ENCODE measurements around the gene OR1J1.
A peak's percentile ranks its signal among the peaks of the same experiment; 100 is the strongest.

OR1J1 gene

DNA sequence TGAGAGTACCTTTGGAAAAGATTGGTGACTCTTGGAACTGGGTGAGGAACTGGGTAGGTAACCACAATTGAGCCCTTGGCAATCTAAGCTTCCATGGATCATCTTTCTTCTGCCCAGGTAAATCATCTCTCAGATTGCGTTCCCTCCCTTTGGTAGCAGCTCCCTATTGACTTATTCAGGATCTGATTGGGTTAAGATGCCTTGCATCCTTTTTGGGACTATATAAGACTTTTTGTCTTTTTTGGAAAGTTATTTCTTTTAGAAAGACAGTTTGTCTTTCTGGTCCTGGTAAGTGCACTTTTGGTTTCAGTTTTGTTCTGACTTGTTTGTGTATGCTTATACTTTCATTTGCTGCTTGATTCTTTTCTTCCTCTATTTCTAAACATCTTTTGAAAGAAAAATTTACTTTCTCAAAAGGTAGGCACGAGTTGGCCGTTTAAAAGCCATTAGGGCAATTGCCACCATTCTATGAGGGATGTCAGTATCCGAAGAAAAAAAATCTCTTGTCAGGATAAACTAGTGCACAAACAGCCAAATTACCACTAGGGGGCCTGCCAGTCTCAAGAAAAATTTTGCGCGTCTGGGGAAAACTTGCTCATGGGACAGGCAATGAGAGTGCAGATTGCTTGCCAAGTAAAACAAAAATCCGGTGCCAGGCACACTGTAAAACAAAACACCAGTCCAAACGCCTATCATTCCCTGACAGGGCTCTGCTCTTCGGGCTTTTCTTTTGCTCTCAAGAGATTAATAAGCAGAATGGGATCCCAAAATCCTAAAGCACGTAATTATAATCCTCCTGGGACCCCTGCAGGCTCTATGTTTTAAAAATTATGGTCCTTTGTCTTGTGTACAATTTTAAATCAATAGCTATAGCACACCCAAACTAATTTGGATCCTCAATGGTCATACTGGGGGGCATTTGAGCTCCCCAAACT is 12.8 kb downstream of the OR1J1 start:
- H3K9me3 Mint-ChIP-seq (ENCODE audit: low read depth) = no peaks in the 10 kb centered on the region
- H3K36me3 Mint-ChIP-seq = no peaks in the 10 kb centered on the region
- H3K4me3 Mint-ChIP-seq = peak overlapping the region; percentile 87
- H3K4me1 Mint-ChIP-seq (ENCODE audit: low read depth) = peaks cover 14% of the 10 kb centered on the region
- peak overlapping the region; percentile 81 for H3K27ac Mint-ChIP-seq
- peaks cover 20% of the 10 kb centered on the region for H3K27me3 Mint-ChIP-seq

DNA sequence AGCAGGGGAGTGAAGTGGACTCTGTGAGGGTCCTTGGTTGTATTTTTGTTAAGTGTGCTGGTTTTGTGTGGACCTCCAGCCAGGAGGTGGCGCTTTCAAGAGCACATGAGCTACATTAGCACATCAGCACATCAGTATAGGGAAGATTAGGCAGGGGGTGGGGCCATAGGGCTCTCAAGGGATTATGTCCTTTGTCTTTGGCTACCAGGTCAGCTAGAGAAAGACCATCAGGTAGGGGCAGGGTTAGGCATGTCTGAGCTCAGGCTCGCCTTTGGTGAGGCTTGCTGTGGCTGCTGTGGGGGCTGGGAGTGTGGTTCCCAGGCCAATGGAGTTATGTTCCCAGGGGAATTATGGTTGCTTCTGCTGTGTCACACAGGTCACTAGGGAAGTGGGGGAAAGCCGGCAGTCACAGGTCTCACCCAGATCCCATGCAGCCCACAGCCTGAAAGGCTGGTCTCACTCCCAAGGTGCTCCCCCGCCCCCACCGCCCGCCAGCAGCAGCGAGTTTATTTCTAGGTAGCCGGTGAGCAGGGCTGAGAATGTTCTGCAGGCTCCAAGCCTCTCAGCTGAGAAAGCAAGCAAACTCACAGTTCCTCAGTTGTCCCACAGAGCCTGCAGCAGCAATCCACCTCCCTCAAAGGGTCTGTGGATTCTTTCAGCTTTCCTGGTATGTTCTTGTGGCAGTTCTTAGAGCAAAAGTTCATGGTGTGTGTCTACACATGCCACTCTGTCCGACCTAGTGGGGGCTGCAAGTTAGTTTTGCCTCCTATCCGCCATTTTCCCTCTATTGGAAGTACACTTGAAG is 13.7 kb downstream of the OR1J1 start:
- no peaks in the 10 kb centered on the region for H3K36me3 Mint-ChIP-seq
- peak overlapping the region; percentile 81 for H3K27ac Mint-ChIP-seq
- H3K4me3 Mint-ChIP-seq = peak overlapping the region; percentile 87
- no peaks in the 10 kb centered on the region for H3K9me3 Mint-ChIP-seq (ENCODE audit: low read depth)
- peaks cover 14% of the 10 kb centered on the region for H3K4me1 Mint-ChIP-seq (ENCODE audit: low read depth)
- H3K27me3 Mint-ChIP-seq = peaks cover 20% of the 10 kb centered on the region

DNA sequence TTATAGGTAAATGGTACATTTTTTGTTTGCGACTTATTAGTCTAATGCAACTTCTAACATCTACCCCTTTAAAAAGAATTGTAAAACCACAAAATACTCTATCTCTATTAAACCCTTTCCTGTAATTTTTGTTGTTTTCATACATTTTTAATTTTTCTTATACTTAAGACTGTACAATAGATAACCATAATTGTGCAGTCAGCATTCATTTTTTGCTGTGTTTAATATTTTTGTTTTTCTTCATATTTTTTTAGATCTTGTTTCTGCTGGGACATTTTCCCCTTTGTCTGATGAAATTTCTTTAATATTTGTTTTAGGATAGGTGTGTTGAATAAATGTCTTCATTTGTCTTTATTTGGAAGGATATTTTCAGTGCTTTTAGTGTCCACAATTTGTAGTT is 19.9 kb downstream of the OR1J1 start:
- Mint-ChIP-seq H3K4me1 (ENCODE audit: low read depth) (no peaks in the 10 kb centered on the region), H3K36me3 (no peaks in the 10 kb centered on the region), H3K27ac (no peak overlapping the region), H3K4me3 (no peak overlapping the region), H3K27me3 (peaks cover 36% of the 10 kb centered on the region), H3K9me3 (ENCODE audit: low read depth) (no peaks in the 10 kb centered on the region)

DNA sequence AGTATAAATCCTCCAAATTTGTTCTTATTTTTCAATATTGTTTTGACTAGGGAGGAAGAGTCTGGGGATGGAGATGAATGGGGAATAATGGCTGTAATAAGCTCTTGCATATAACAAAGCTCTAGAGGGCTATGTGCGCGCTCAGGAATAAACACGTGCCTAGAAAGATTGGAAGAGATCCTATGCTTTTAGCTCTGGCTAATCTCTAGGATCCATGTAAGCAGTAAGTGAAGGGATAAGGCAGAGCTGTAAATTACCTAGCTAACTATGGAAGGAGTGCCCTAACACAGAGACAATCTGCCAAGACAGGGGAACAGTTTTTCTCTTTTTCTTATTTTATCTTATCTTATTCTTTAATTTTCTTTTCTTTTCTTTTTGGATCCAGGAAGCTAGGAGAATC is 21.6 kb downstream of the OR1J1 start:
- H3K4me1 Mint-ChIP-seq (ENCODE audit: low read depth) = no peaks in the 10 kb centered on the region
- H3K4me3 Mint-ChIP-seq = no peak overlapping the region
- H3K27ac Mint-ChIP-seq = no peak overlapping the region
- H3K36me3 Mint-ChIP-seq = no peaks in the 10 kb centered on the region
- H3K9me3 Mint-ChIP-seq (ENCODE audit: low read depth) = no peaks in the 10 kb centered on the region
- peaks cover 23% of the 10 kb centered on the region for H3K27me3 Mint-ChIP-seq

DNA sequence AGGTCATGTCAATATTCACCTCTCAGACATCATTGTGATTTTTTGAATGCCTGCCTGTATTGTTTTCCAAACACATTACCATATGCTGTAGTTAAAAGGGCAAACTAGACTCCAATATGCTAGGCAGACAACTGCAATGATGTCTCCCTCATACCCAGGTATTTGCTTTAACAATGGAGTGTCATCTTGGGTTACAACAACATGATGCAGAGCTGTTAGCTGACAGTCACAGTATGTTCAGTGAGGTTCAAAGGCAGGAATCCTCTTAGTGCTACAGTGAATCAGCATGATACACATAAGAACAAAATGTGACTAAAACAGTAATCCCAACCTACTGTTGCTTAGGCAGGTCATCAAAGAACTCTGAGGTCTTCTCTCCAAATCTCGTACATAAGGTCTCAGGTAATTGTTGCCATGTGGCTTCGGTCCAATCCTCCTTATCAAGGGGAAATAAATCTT is 24.0 kb downstream of the OR1J1 start:
- no peak overlapping the region for H3K27ac Mint-ChIP-seq
- no peak overlapping the region for H3K4me3 Mint-ChIP-seq
- H3K27me3 Mint-ChIP-seq = peaks cover 16% of the 10 kb centered on the region
- no peaks in the 10 kb centered on the region for H3K4me1 Mint-ChIP-seq (ENCODE audit: low read depth)
- H3K36me3 Mint-ChIP-seq = no peaks in the 10 kb centered on the region
- no peaks in the 10 kb centered on the region for H3K9me3 Mint-ChIP-seq (ENCODE audit: low read depth)

DNA sequence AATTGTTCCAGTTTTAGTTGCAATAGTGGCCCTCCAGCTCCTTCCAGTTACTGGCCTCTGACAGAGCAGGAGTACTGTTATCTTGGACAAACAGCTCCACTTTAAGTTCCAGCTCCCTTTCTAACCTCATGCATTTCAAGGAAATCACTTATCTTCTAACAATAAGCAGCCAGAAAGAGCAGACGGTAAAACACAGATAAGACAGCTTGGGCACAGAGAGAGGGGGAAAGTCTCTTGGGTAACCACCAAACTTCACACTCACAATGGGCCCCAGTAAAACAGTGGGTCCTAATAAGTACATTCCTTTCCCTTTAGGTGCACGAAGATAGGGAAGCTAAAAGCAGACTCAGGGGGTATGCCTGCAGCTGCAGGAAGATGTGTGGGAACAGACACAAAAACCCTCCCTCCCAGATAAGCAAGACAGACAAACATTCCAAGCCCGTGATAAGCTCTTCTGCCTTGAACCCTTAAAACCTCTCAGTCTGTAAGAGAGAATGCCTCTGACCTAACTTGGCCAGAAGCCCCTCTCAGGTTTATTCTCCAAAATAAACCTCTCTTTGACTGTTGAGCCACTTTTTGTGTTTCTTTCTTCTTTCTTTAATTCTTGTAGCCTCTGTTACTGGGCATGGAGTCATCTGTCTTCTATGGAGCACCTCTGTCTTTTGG is 30.8 kb downstream of the OR1J1 start:
- Mint-ChIP-seq H3K4me1 (ENCODE audit: low read depth) (no peaks in the 10 kb centered on the region), H3K36me3 (no peaks in the 10 kb centered on the region)

DNA sequence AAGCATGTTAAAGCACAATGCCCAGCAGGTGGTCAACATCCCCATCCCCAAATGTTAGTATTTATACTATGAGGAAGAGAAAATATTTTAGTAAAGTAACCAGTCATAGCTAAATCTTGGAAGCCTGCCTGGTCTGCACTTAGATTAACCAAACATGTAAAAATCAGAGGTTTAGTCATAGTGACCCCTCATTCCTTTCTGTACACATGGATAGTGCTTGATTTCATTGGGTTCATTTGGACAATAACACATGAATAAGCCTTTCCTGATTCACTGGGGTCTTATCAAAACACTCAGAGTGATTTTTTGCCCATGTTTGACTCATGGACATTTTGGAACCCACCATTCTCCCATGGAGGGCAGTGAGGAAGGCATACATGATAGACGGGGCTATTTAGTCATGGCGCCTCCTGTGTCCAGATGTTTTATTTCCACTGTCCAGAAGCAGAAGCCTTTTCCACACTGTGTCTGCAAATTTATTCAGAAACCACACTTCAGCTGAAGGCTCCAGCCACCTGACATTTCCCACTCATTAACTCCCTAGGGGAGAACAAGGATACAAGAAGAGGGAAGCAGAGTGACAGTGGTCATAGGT is 32.5 kb downstream of the OR1J1 start:
- H3K36me3 Mint-ChIP-seq = no peaks in the 10 kb centered on the region
- no peak overlapping the region for H3K27ac Mint-ChIP-seq
- no peak overlapping the region for H3K4me3 Mint-ChIP-seq
- no peaks in the 10 kb centered on the region for H3K9me3 Mint-ChIP-seq (ENCODE audit: low read depth)
- no peaks in the 10 kb centered on the region for H3K4me1 Mint-ChIP-seq (ENCODE audit: low read depth)
- peaks cover 24% of the 10 kb centered on the region for H3K27me3 Mint-ChIP-seq

More for the DNA sequence above, 30.8 kb downstream of the OR1J1 start:
- H3K27ac Mint-ChIP-seq = no peak overlapping the region
- no peaks in the 10 kb centered on the region for H3K9me3 Mint-ChIP-seq (ENCODE audit: low read depth)
- peaks cover 22% of the 10 kb centered on the region for H3K27me3 Mint-ChIP-seq
- H3K4me3 Mint-ChIP-seq = no peak overlapping the region

DNA sequence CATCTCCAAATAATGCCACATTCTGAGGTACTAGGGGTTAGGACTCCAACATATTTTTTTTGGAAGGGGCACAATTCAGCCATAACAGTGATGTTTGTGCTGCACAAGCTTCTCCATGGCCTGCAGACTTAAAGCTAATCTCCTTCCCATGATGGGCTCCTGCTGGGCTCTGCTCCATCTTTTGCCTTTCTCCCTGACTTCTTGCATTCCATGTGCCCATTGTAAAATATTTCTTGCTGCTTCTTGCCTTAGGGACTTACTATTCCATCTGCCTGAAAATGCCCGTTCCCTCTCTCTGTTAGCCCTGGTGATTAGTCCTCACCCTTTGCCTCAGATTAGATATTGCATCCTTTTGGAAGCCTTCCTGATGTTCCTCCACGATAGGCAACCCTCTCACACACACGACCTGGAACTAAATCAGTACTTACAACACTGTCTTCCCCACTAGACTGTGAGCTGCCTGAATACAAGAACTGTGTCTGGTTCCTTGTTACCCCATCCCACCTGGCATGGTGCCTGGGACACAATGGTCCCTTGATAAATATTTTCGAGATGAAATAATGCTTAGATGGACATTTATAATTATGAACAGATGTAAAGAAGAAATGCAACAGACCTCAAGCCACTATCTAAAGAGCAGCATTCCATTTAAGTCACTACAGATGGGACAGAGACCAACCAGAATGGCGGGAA is 33.5 kb downstream of the OR1J1 start:
- H3K36me3 Mint-ChIP-seq = no peaks in the 10 kb centered on the region
- no peak overlapping the region for H3K4me3 Mint-ChIP-seq
- no peaks in the 10 kb centered on the region for H3K4me1 Mint-ChIP-seq (ENCODE audit: low read depth)
- peaks cover 24% of the 10 kb centered on the region for H3K27me3 Mint-ChIP-seq
- no peak overlapping the region for H3K27ac Mint-ChIP-seq
- H3K9me3 Mint-ChIP-seq (ENCODE audit: low read depth) = no peaks in the 10 kb centered on the region

DNA sequence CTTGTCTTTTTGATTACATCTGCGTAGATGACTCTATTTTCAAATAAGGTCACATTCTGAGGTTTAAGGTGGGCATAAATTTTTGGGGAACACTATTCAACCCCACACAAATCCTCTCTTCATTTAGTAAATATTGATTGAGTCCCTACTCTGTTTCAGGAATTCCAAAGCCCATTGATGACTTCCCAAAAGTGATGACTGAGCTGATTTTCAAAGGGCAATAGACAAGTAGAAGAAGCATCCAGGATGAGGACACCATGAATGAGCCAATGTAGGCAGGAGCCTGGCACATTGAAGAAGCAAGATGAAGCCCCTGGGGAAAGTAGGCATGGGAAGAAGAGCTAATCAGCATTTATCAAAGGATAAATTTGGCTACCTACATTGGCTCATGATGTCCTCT is 35.2 kb downstream of the OR1J1 start:
- Mint-ChIP-seq H3K27ac (no peak overlapping the region), H3K9me3 (ENCODE audit: low read depth) (no peaks in the 10 kb centered on the region), H3K36me3 (no peaks in the 10 kb centered on the region), H3K4me3 (no peak overlapping the region), H3K27me3 (peaks cover 25% of the 10 kb centered on the region), H3K4me1 (ENCODE audit: low read depth) (no peaks in the 10 kb centered on the region)
